NCI-H2227 (cell line): ENCODE results near the gene PPY.
"Not testable (repeated sequence)": the region's sequence is repeated elsewhere in the genome, so short reads cannot be mapped to it uniquely, and the experiment has no call there.

Experiments used
- DNase-seq: peaks from one replicate; lab custom pipeline; 2025; ENCODE audit not compliant: unreplicated experiment; lab: John Stamatoyannopoulos, UW

The PPY gene

DNA sequence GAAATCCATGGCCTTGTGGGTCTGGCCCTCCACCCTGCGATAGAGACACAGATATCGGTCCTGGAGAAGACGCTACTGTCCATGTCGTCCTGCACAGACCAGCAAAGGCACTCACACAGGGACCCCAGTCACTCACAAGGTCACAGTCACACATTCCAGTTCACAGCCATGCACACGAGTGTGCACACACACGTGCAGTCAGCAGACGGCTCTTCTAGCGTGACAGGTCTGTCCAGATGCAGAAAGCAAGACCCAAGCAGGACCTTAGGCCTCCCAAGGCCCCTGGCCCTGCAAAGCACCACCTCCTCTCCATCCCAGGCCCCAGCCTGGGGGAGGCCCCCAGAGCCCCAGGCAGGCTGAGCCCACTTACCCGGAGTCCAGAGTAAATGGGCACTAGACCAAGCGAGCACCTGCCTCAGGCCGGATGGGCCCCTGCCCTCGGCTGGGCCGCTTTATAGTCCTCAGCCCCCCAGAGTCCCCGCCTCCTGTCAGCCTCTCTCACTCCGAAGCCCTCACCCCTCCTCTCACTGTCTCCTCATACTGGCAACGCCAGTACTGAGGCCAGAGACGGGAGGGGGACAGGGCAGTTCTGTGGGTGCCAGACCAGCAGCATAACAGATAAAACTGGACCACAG lies at the start of gene PPY:
TSS of gene PPY (minus strand) at position 426 of the 635 bp plus-strand sequence. CDS start 822 bp downstream, outside the sequence.
- DNase-seq = no peak

- DNase-seq = no peak
Observed at GRCh38 chr17:43988301-43988700, 46.0 kb upstream of the PPY start.

GRCh38 chr17:43987131-43988021 lies 45.1 kb upstream of the PPY start:
- no peak for DNase-seq

DNA sequence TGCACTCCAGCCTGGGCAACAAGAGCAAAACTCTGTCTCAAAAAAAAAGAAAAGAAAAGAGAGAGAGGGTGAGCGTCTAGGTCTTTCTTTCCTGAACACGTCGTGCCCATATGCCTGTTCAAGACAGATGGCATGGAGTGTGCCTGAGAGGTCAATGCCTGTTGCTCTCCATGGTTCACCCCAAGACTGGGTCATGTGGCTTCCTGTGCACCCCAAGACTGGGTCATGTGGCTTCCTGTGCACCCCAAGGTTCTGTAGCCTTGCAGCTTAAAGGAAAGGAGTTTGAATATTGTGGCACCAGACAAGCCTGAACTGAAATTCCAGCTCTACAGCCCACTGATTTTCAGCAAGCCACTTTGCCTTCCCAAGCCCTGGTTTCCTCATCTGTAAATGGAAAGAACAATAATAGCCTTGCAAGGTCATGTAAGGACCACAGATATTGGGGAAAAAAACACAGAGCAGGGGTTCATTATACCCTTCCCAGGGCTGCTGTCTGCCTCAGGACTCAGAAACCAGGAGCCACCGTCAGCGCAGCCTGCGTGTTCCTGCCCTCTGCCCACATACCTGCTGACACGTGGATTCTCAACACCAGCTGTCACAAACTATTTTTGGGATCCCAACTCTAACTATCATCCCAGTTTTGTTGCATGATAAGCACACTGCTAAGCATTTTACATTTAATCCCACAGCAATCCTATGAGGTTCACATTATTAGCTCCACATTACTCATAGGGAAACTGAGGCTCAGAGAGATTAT lies 44.1 kb upstream of the PPY start:
- no peak for DNase-seq

GRCh38 chr17:43984521-43984920 lies 42.2 kb upstream of the PPY start:
- DNase-seq = peak; percentile 24

- DNase-seq = peak; percentile 63
Observed at GRCh38 chr17:43983515-43984411, 41.5 kb upstream of the PPY start.

DNA sequence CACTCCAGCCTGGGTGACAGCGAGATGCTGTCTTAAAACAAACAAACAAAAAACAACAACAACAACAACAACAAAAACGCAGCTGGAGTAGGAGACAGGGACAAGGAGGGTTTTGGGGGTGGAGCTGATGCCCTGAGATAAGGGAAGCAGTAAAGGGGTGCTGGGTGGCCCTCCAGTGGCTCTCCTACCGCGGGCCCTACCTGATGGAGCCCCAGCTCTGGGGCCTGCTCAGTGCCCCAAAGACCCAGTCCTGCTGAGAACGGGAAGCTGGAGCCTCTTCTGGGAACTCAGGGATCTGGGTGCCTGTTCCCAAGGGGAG lies 40.9 kb upstream of the PPY start:
- DNase-seq = no peak

DNA sequence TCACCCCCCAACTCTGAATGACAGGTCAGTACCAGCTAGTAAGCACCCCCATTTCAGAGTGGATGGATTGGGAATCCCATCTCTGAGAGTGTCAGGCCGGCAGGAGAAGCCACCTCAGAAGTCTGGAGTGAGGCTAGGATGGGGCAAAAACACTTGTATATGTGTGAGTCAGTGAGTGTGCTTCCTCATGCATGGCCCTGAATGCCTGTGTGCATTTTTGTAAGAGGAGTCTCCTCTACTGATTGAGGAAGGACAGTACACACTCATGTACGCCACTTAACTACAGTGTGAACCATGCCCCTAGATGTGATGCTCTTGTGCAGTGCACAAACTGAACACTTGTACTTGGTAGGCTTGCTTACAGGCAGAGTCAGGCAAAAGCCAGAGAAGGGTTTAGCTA lies 39.9 kb upstream of the PPY start:
- no peak for DNase-seq

DNA sequence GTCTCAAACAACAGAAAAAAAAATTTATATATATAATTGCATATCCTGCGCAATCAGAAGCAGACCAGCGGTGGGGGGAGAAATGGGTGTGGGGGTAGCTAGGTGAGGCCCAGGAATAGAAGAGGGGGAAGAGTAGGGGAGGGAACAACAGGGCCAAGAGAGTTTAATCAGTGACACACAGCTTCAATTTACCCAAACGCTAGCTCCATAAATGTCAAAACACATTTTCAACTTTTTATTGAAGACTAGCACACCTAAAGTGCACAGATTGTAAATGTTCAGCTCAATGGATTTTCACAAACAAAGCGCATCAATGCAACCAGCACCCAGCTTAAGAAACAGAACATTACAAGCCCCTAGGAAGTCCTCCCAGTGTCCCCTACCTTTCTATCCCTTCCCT lies 37.4 kb upstream of the PPY start:
- no peak for DNase-seq

GRCh38 chr17:43979011-43979410 lies 36.7 kb upstream of the PPY start:
- no peak for DNase-seq

DNA sequence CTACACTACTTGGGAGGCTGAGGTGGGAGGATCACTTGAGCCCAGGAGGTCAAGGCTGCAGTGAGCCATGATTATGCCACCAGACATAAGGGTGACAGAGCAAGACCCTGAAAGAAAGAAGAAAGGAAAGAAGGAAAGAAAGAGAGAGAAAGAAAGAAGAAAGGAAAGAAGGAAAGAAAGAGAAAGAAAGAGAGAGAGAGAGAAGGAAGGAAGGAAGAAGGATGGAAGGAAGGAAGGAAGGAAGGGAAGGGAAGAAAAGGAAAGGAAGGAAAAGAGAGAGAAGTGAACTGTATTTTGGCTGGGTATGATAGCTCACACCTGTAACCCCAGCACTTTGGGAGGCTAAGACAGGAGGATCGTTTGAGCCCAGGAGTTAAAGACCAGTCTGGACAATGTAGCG lies 35.8 kb upstream of the PPY start:
- no peak for DNase-seq

- DNase-seq = no peak
Observed at GRCh38 chr17:43976963-43977837, 34.9 kb upstream of the PPY start.

DNA sequence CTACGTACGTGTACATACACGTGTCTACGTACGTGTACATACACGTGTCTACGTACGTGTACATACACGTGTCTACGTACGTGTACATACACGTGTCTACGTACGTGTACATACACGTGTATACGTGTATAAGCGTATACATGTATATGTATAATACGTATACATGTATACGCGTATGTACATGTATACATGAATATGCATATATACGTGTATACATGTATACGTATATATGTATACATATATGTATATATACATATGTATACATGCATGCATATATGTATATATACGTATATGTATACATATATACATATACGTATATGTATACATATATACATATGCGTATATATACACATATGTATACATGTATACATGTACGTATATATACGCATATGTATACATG lies 33.6 kb upstream of the PPY start:
- no peak for DNase-seq

- no peak for DNase-seq
Observed at GRCh38 chr17:43974382-43975266, 32.3 kb upstream of the PPY start.

DNA sequence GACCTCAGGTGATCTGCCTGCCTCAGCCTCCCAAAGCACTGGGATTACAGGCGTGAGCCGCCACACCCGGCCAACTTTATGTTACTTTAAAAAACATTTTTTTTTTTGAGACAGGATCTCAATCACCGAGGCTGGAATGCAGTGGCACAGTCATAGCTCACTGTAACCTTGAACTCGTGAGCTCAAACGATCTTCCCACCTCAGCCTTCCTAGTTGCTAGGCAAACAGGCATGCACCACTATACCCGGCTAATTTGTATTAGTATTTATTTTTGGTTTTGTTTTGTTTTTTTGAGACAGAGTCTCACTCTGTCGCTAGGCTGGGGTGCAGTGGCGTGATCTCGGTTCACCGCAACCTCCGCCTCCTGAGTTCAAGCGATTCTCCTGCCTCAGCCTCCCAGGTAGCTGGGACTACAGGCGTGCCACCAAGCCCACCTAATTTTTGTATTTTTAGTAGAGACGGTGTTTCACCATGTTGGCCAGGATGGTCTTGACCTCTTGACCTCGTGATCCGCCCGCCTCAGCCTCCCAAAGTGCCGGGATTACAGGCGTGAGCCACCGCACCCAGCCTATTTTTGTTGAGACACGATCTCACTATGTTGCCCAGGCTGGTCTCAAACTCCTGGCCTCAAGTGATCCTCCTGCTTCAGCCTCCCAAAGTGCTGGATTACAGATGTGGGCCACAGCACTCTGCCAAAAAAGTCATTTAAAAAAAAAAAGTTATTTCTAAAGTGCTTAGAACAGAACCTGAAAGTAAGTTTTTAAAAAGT lies 30.4 kb upstream of the PPY start:
- DNase-seq = not testable (repeated sequence)

DNA sequence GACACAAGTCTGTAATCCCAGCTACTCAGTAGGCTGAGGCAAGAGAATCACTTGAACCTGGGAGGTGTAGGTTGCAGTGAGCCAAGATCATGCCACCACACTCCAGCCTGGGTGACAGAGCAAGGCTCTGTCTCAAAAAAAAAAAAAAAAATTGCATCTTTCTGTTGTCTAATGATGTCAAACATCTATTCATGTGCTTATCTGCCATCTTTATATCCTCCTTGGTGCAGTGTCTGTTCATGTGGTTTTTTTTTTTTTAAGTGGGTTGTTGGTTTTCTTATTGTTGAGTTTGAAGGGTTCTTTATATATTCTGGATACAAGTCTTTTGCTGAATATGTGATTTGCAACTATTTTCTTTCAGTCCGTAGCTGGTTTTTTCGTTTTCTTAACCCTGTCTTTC lies 29.2 kb upstream of the PPY start:
- DNase-seq = not testable (repeated sequence)

- DNase-seq = no peak
Observed at GRCh38 chr17:43970366-43970765, 28.1 kb upstream of the PPY start.

- DNase-seq = no peak
Observed at GRCh38 chr17:43967251-43967875, 25.1 kb upstream of the PPY start.
